Loucy (cell line): ENCODE data around the gene APPL1.

Experiments used
- H2AFZ ChIP-seq: fragments of 200-600 bp; sonication (generic); 2 replicates; pipeline ENCODE4 v1.6.0; 2016; ENCODE audit warnings: antibody characterized with exemption, mild to moderate bottlenecking, low read length, moderate library complexity
- H3F3A ChIP-seq: fragments of 200-600 bp; 2 replicates; pipeline ENCODE4 v1.6.0; 2016; ENCODE audit warnings: antibody characterized with exemption, low read depth, mild to moderate bottlenecking
- H3K27me3 ChIP-seq: fragments of 200-600 bp; sonication (generic); 2 replicates; pipeline ENCODE4 v1.6.1; 2014; ENCODE audit warnings: low read length, mild to moderate bottlenecking; ENCODE audit not compliant: insufficient read depth, poor library complexity, severe bottlenecking
- H3K36me3 ChIP-seq: fragments of 200-600 bp; sonication (generic); 2 replicates; pipeline ENCODE4 v1.6.1; 2016; ENCODE audit warnings: low read length; ENCODE audit not compliant: insufficient read depth
- H3K4me1 ChIP-seq: fragments of 200-600 bp; sonication (generic); 2 replicates; pipeline ENCODE4 v1.5.1; 2014; ENCODE audit warnings: low read length, mild to moderate bottlenecking; ENCODE audit not compliant: insufficient read depth, poor library complexity, severe bottlenecking
- H3K4me2 ChIP-seq: fragments of 200-600 bp; sonication (generic); 2 replicates; pipeline ENCODE4 v1.6.0; 2014; ENCODE audit warnings: antibody characterized with exemption, low read length, low read depth, mild to moderate bottlenecking; ENCODE audit not compliant: poor library complexity, severe bottlenecking
- H3K4me3 ChIP-seq: fragments of 200-600 bp; sonication (generic); 2 replicates; pipeline ENCODE4 v1.5.1; 2014; ENCODE audit warnings: low read length, mild to moderate bottlenecking, mixed read lengths; ENCODE audit not compliant: poor library complexity, severe bottlenecking
- H3K79me2 ChIP-seq: fragments of 200-600 bp; sonication (generic); 2 replicates; pipeline ENCODE4 v1.6.1; 2014; ENCODE audit warnings: low read length; ENCODE audit not compliant: insufficient read depth
- H3K9ac ChIP-seq: fragments of 200-600 bp; sonication (generic); 2 replicates; pipeline ENCODE4 v1.6.0; 2014; ENCODE audit warnings: mild to moderate bottlenecking, low read depth, low read length, moderate library complexity; ENCODE audit not compliant: poor library complexity, severe bottlenecking
- H3K9me2 ChIP-seq: fragments of 200-600 bp; sonication (generic); replicated peaks from 2 replicates; pipeline ENCODE4 v1.6.1; 2016; ENCODE audit warnings: low read depth, low read length, mixed read lengths
- H3K9me3 ChIP-seq: fragments of 200-600 bp; sonication (generic); 2 replicates; pipeline ENCODE4 v1.6.1; 2014; ENCODE audit warnings: mild to moderate bottlenecking, antibody characterized with exemption, low read length, low read depth; ENCODE audit not compliant: insufficient read depth
- H4K20me1 ChIP-seq: fragments of 200-600 bp; sonication (generic); 2 replicates; pipeline ENCODE4 v1.6.0; 2014; ENCODE audit warnings: antibody characterized with exemption, low read length, mild to moderate bottlenecking; ENCODE audit not compliant: insufficient read depth, poor library complexity, severe bottlenecking
- CTCF ChIP-seq: fragments of 200-600 bp; sonication (generic); conservative IDR thresholded peaks from 2 replicates; pipeline ENCODE4 v1.5.1; 2014; ENCODE audit warnings: mild to moderate bottlenecking, antibody characterized with exemption, low read length
- EZH2phosphoT487 ChIP-seq: fragments of 200-600 bp; IDR thresholded peaks from 2 replicates; pipeline ENCODE4 v1.6.1; 2018; ENCODE audit warnings: antibody characterized with exemption, mild to moderate bottlenecking, moderate library complexity, borderline replicate concordance

The APPL1 gene

DNA sequence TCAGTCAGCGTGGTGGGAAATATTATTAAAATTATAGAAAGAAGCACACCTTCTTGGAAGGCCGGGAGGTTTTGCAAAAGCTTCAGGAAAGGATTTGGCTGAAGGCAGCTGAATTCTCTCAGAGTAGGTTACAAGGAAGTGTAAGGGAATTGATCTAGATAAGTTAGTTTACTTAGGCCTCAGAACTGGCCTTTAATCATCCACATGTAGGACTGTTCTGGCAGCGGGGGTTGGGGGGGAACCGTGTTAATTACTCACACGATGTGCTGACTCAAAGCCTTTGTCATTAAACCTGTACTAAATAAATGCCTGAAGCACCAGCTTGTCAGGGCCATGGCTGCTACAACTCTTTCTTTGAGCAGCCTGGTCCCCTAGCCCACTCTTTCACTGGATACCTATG lies 52.2 kb downstream of the APPL1 start:
- Histone ChIP-seq H3F3A (0 out of 2 replicates have a peak, but pooled peaks cover 4% of the 10 kb centered on the region), H3K27me3 (no peaks in the 10 kb centered on the region), H3K4me1 (peaks cover 20% of the 10 kb centered on the region), H3K9me2 (no peaks in the 10 kb centered on the region), H3K9ac (no peak overlapping the region), H3K4me2 (no peak overlapping the region), H3K9me3 (peaks cover 7% of the 10 kb centered on the region; the same call in 1 of the 2 replicates), H4K20me1 (no peaks in the 10 kb centered on the region), H2AFZ (no peak overlapping the region), H3K4me3 (no peak overlapping the region), H3K36me3 (peaks cover 2% of the 10 kb centered on the region; the same call in 1 of the 2 replicates), H3K79me2 (no peaks in the 10 kb centered on the region)
- no peak for TF ChIP-seq EZH2phosphoT487
- no peak for TF ChIP-seq CTCF

GRCh38 chr3:57281715-57282114 lies 54.2 kb downstream of the APPL1 start:
- Histone ChIP-seq H3K9me3 (peaks cover 12% of the 10 kb centered on the region; the same call in 1 of the 2 replicates), H3K27me3 (no peaks in the 10 kb centered on the region), H3K9ac (no peak overlapping the region), H4K20me1 (no peaks in the 10 kb centered on the region), H3K4me2 (peak overlapping the region; percentile 47), H3K36me3 (no peaks in the 10 kb centered on the region), H3K4me3 (peak overlapping the region; percentile 15), H2AFZ (no peak overlapping the region), H3F3A (0 out of 2 replicates have a peak, but pooled peaks cover 4% of the 10 kb centered on the region), H3K4me1 (peaks cover 20% of the 10 kb centered on the region), H3K79me2 (no peaks in the 10 kb centered on the region), H3K9me2 (no peaks in the 10 kb centered on the region)
- TF ChIP-seq EZH2phosphoT487 (no peak), CTCF (no peak)

- Histone ChIP-seq H3K36me3 (no peaks in the 10 kb centered on the region), H3K4me1 (peaks cover 20% of the 10 kb centered on the region), H3K9me2 (no peaks in the 10 kb centered on the region), H3K79me2 (no peaks in the 10 kb centered on the region), H4K20me1 (no peaks in the 10 kb centered on the region), H3K4me3 (no peak overlapping the region), H3K9me3 (peaks cover 14% of the 10 kb centered on the region; the same call in 1 of the 2 replicates), H2AFZ (no peak overlapping the region), H3K4me2 (no peak overlapping the region), H3F3A (0 out of 2 replicates have a peak, but pooled peaks cover 4% of the 10 kb centered on the region), H3K9ac (no peak overlapping the region), H3K27me3 (no peaks in the 10 kb centered on the region)
- TF ChIP-seq CTCF: no peak
- TF ChIP-seq EZH2phosphoT487: no peak
These were observed 55.8 kb downstream of the APPL1 start for GRCh38 chr3:57283334-57283733.
